Measurements from ENCODE around the gene RIOX2.

GRCh38 chr3:97942801-97943546 lies 29.3 kb downstream of the RIOX2 start:
- no peak for TF ChIP-seq POLR2A (IDR thresholded peaks at IDR 0.05)
- TF ChIP-seq CTCF (IDR thresholded peaks at IDR 0.05) = no peak
